Endometrial microvascular endothelial cells (primary cell): Measurements from ENCODE around the gene PCDHAC2. TPM values are rescaled to one million over a fixed set of nuclear protein-coding genes. Genes with fewer than 3 reads are reported as not detected.

Source experiments
- in situ Hi-C: cut with HindIII; loops from 2 replicates; pipeline ENCODE4 v1.10.0; 2017; ENCODE audit warnings: low sequenced_read_pairs, low pct_unique_long_range_greater_than_20kb; ENCODE audit errors: inconsistent ontology term
- total RNA-seq: library from RNA; depleted of rRNA; stranded (reverse); fragments of >200 nt; gene quantifications from one replicate; pipeline ENCODE4 v1.2.3, GENCODE V29; 2015; ENCODE audit errors: inconsistent ontology term

PCDHAC2 gene
- not detected for total RNA-seq

DNA sequence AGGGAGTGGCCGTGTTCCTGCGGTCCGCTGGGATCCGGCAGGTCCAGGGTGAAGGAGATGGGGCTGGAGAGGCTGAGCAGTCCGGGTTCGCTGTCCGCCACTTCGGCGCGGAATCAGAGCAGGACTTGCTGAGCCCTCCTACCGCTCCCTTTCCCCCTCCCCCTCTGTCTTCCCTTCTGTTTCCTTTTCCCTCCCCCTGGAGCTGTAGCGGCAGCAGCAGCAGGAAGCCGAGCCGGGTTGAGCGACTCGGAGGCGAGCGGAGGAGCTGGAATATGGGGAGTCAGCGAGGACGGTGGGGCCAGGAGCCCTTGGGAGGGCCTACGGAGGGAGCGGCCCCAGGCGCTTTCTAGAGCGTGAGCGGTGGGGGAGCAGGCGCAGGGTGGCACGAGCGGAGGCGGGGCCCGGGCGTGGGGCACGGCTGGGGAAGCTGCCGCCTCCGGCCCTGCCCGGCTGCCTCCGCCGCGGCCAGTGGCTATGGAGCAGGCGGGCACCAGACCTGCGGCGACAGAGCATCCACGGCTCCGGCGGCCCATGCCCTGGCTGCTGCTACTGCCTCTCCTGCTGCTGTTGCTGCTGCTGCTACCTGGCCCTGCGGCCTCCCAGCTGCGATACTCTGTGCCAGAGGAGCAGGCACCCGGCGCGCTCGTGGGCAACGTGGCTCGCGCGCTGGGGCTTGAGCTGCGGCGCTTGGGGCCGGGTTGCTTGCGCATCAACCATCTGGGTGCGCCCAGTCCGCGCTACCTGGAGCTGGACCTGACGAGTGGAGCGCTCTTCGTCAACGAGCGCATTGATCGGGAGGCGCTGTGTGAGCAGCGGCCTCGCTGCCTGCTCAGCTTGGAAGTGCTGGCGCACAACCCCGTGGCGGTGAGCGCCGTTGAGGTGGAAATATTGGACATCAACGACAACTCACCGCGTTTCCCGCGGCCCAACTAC, at the start of gene PCDHAC2:
TSS of gene PCDHAC2 (plus strand) at position 184 of the 933 bp plus-strand sequence. CDS start at position 475, 291 bp downstream.
- in situ Hi-C loops, result no loop called here

DNA sequence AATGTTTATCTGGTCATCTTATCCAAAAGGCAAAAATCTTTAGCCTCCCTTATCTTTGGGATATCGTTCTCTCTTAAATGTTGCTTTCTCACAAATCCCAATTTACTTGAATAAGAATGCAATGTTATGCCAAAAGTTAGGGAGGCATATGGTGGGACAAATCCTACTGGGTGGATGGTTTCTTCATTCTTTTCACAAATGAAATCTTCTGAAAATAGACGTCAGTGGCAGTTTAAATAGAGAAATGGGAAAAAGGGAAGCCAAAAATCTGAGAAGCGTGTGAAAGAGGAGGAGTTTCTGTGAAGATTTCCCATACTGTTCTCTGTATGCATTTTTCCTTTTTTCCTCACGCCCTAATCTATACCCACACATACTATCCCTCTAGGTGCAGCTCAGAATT, 42.7 kb upstream of the PCDHAC2 start:
- in situ Hi-C loops, result no loop called here

DNA sequence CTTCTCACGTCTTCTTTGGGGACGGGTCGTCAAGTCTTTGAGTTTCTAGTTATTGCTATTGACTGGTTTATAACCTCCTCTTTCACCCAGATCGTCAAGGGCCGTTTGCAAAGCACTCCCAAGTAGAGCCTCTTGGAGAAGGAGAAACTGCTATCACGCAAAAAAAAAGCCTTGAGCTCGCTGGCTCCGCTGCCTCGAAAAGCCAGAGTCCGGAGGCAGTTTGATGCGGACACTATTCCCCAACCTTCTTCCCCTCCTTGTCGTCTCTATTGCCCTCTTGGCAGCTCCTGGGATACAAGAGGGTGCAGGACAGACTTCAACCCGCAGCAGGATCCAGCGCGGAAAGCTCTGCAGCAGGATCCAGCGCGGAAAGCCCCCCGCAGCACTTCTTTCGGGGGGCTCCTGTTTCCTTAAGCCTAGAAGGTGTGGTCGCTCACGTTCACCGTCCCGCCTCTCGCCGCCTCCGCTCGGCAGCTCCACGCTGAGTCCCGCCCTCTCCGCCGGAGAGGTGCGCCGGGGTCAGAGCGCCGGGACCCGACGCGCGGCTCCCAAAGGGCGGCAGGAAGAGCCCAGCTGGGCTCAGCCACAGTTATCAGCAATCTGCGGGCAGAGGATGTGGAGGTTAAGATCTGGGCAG, 40.4 kb upstream of the PCDHAC2 start, which contains the start of gene PCDHAC1:
TSS of gene PCDHAC1 (plus strand) at position 494 of the 637 bp plus-strand sequence. CDS start 594 bp downstream, outside the sequence.
- in situ Hi-C loops, result no loop called here

- in situ Hi-C loops, result no loop called here
Measured at GRCh38 chr5:140926443-140927227, 39.6 kb upstream of the PCDHAC2 start.

GRCh38 chr5:140927228-140927573, 39.1 kb upstream of the PCDHAC2 start:
- in situ Hi-C loops, result no loop called here

- in situ Hi-C loops, result no loop called here
Measured at GRCh38 chr5:140934964-140935606, 31.2 kb upstream of the PCDHAC2 start.

DNA sequence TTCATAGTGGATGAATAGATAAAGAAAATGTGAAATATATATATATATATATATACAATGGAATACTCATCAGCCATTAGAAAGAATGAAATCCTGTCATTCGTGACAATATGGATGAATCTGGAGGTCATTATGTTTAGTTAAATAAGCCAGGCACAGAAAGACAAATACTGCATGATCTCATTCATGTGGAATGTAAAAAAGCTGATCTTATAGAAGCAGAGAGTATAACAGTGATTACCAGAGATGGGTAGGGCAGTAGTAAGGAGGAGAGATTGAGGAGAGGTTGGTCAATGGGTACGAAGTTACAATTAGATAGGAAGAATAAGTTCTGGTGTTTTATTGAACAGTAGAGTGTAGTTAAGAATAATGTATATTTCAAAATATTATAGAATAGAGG, 19.7 kb upstream of the PCDHAC2 start:
- in situ Hi-C loops, result no loop called here

DNA sequence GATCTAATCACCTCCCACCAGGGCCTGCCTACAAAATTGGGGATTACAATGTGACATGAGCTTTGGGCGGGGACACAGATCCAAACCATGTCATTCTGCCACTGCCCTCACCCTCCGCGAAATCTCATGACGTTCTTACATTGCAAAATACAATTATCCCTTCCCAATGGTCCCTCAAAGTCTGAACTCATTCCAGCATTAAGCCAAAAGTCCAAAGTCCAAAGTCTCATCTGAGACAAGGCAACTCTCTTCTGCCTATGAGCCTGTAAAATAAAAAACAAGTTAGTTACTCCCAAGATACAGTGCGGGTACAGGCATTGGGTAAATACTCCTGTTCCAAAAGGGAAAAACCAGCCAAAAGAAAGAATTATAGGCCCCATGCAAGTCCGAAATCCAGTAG, 14.6 kb upstream of the PCDHAC2 start:
- in situ Hi-C loops, result no loop called here

DNA sequence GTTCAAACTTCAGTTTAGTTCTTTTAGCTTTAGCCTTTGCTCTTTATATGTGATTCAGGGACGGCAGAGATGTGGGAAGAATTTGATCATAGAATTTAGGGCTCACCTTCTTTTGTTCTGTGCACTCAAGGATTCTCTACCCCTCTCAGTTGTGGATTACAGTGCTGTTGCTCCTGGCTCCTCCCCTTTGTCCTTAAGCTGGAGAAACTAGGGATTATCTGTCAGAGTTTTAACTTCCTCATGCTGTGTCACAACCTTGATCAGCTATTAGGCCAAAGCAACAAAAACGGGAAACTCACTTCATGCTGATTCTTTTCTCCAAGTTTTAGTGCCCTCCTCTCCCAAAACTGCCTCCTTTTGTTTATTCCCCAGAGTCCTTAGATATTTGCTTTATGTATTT, 13.0 kb upstream of the PCDHAC2 start:
- in situ Hi-C loops, result no loop called here

GRCh38 chr5:140962190-140962589, 4.1 kb upstream of the PCDHAC2 start:
- in situ Hi-C loops, result no loop called here

DNA sequence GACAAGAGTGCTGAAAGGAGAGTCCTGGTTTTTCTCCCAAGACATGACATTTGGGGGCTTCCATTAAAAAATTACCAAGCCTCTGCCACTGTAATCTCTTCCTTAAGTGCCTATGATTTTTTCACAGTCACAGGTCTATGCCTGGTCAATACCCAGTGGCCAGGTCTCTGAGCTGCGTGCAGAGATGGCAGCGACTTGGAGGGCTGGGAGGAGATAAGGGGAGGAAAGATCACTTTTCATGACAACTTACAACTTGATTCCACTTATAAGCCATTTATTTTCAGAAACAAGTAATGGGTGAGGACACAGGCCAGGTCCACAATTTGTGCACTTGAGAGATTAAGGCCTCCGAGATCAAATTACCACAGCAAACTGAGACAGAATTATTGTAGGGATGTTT, 1.9 kb upstream of the PCDHAC2 start:
- in situ Hi-C loops, result no loop called here

GRCh38 chr5:140965905-140966292, 377 bp upstream of the PCDHAC2 start:
- in situ Hi-C loops, result no loop called here

DNA sequence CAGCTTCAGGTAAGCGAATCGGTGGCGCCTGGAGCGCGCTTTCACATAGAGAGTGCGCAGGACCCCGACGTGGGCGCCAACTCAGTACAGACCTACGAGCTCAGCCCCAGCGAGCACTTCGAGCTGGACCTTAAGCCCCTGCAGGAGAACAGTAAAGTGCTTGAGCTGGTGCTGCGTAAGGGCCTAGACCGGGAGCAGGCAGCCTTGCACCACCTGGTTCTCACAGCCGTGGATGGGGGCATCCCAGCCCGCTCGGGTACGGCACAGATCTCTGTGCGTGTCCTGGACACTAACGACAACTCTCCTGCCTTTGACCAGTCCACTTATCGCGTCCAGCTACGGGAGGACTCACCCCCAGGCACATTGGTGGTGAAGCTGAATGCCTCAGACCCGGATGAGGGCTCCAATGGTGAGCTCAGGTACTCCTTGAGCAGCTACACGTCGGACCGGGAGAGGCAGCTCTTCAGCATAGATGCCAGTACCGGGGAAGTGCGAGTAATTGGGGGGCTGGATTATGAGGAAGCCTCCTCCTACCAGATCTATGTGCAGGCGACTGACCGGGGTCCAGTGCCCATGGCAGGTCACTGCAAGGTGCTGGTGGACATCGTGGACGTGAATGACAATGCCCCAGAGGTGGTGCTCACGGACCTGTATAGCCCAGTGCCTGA, 1.1 kb downstream of the PCDHAC2 start:
- in situ Hi-C loops, result no loop called here

GRCh38 chr5:140969880-140970279, 3.6 kb downstream of the PCDHAC2 start:
- in situ Hi-C loops, result no loop called here

GRCh38 chr5:140973550-140973949, 7.3 kb downstream of the PCDHAC2 start:
- in situ Hi-C loops, result no loop called here

DNA sequence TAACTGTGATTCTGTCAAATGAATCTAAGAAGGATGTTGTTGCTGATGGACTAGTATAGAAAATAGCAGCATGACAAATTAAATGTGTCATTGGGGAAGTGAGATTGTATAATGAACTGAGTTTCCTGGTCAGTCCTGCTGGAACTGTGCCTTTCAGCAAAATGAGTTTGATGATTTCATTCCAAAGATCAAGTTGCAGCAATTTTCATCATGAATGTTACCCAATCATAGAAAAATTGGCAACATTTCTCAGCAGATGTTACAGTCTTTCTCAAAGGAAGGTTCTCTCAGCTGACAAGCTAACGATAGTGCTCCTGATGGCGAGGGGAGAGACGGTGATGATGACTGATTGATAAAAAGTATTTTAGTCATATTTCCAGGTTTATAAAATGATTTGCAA, 10.7 kb downstream of the PCDHAC2 start:
- in situ Hi-C loops, result no loop called here

- in situ Hi-C loops, result no loop called here
Measured at GRCh38 chr5:140978260-140978659, 12.0 kb downstream of the PCDHAC2 start.

GRCh38 chr5:140978983-140979382, 12.7 kb downstream of the PCDHAC2 start:
- in situ Hi-C loops, result no loop called here
